Umbilical cord (tissue), 2 donors: ENCODE measurements around the gene NBEAL1. TPM values are rescaled to one million over a fixed set of nuclear protein-coding genes. Genes with fewer than 3 reads are reported as not detected.
"Not testable (repeated sequence)": the region's sequence is repeated elsewhere in the genome, so short reads cannot be mapped to it uniquely, and the experiment has no call there.

ENCODE experiments used
- DNase-seq: peaks from one replicate; pipeline ENCODE4 v3.0.0-alpha.2; 2015; ENCODE audit warnings: low spot score
- total RNA-seq: library from RNA; depleted of rRNA; stranded (reverse); fragments of >200 nt; gene quantifications from one replicate; pipeline ENCODE4 v1.2.3, GENCODE V29; 2014; ENCODE audit warnings: low replicate concordance; ENCODE audit not compliant: insufficient read depth

Gene NBEAL1
- total RNA-seq, 1 donor from 2014 or later, result 78.0 TPM

DNA sequence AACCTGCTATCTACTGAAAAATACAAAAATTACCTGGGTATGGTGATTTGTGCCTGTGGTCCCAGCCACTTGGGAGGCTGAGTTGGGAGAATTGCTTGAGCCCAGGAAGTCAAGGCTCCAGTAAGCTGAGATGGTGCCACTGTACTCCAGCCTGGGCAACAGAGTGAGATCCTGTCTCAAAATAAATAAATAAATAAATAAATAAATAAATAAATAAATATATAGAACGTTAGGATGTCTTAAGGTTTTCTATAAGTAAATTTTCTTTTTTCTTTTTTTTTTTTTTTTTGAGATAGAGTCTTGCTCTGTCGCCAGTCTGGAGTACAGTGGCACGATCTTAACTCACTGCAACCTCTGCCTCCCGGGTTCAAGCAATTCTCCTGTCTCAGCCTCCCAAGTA is 95.8 kb downstream of the NBEAL1 start:
- not testable (repeated sequence) for DNase-seq

- no peak for DNase-seq
Observed at GRCh38 chr2:203112342-203112741, 97.7 kb downstream of the NBEAL1 start.

GRCh38 chr2:203115201-203115700 is 100.6 kb downstream of the NBEAL1 start:
- not testable (repeated sequence) for DNase-seq

GRCh38 chr2:203122317-203122986 is 107.8 kb downstream of the NBEAL1 start:
- peak; percentile 40 for DNase-seq

DNA sequence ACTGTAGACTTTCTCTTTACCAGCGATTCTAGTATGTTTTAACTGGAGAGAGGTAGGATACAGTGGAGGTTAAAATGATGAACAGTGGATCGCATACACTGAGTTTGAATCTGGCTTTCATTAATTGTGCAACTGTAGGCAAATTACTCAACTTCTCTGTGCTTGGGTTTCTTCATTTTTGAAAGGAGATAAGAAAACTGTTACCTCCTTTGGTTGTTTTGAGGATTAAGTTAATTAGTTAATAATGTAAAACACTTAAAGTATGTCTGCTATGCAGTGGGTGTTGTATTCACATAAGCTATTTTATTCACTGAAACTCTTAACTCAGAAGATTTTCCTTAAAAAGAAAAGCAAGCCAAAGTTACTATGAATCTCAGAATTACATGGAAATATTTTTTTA is 112.3 kb downstream of the NBEAL1 start:
- no peak for DNase-seq

DNA sequence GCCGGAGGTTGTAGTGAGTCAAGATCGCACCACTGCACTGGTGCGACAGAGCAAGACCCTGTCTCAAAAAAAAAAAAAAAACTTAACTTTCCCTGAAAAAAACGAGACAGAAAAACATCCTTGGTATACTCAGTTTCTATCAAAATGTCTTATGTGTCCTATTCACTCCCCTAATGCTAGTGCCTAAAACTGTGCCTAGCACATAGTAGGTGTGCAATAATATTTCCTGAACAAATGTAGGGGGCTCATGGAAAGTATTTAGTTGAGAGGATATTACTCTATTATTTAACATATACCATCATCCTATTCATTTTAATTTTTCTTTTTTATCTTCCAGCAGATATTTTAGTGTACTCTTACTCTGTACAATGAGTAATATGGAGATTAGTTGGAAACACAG is 120.4 kb downstream of the NBEAL1 start:
- no peak for DNase-seq

DNA sequence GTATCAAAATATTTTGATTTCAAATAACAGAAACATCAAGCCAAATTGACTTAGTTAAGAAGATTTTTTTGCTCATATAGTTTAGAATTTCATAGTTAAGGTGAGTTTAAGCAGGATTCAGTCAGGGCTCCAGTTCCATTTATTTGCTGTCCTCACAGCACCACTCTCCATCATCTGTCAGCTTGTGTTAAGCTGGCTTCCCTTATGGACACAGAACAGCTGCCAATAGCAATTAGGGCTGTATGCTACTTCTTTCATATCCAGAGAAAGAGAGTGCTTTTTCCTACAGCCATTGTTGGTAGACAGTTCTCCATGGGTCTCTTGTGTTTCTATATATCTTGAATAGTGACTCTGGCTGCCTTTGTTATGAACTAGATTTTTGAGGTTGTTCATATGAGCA is 128.7 kb downstream of the NBEAL1 start:
- no peak for DNase-seq

GRCh38 chr2:203149194-203149593 is 134.5 kb downstream of the NBEAL1 start:
- no peak for DNase-seq

DNA sequence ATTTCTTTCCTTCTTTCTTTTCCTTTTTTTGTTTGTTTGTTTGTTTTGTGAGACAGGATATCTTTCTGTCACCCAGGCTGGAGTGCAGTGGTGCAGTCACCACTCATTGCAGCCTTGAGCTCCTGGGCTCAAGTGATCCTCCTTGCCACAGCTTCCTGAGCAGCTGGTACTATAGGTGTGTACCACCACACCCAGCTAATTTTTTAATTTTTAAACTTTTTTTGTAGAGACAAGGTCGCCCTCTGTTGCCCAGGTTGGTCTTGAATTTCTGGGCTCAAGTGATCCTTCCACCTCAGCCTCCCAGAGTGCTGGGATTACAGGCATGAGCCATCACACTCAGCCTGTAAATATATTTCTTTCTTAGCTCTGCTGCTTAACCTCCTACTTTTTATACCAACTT is 140.7 kb downstream of the NBEAL1 start:
- DNase-seq, result no peak

DNA sequence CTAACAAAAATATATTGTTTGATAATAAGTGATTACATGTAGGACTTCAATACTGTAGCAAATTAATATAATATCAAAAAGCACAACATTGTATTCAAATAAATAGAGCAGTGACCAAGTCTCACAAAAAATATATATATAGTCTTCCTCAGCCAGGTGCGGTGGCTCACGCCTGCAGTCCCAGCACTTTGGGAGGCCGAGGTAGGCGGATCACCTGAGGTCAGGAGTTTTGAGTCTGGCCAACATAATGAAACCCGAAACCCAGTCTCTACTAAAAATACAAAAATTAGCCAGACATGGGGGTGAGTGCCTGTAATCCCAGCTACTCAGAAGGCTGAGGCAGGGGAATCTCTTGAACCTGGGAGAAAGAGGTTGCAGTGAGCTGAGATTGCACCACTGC is 148.0 kb downstream of the NBEAL1 start:
- not testable (repeated sequence) for DNase-seq

DNA sequence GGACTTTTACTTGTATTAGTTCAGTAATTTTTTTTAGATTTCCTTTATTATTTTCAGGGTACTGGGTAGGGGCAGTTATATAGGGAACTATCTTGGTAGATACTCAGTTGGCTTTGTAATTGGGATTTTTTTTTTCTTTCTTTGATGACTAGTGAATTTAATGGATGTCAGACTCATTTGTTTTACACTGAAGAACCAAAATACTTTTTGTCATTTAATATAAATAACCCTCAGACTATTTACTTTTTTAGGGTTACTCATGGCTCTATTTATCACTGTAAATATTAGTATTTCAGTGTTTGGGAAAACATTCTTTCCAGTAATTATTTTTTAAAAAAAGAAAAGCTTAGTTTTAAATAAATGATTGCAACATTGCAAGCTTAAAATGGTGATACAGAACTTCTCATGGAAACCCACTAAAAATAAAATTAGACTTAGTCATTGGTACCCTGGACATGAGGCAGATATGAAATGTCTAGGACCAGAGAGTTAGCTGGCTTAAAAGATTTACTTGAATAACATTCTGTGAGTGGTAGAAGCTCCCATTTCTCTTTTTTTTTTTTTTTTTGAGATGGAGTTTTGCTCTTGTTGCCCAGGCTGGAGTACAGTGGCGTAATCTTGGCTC is 149.7 kb downstream of the NBEAL1 start:
- DNase-seq, result peak; percentile 46

DNA sequence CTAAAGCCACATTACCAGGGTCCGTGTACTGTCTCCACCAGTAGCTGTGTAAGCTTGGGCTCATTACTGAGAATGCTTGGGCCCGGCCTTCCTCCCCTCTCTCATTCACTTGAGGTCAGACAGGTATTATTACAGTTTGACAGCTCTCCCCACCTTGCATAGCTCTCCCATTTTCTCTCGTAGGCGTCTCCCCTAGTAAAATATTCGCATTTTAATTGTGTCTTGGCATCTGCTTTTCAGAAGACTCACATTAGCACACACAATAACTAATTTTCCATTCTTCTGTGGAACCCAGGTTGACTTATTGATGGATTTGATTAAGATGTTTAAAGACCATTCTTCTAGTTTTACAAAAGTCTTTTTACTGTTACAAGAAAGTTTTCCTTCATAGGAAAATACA is 153.1 kb downstream of the NBEAL1 start:
- DNase-seq, result no peak

- no peak for DNase-seq
Observed at GRCh38 chr2:203170502-203170901, 155.8 kb downstream of the NBEAL1 start.

DNA sequence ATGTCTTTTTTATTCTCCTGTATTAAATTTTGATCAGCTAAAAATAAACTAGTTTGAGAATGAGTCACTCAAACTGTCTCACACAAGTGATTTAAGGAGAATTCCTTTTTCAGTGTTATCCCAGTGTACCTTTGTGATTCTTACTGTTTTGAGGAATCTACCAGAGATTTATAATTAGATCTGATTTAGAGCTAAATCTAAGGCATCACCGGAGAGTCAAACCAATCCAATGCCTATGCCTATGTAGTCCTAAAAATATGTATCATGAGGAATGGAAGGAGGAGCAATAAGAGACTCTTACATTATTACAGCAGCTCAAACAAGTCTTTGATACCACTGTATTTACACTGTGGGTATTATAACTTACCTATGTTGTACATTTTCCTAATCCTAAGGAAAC is 160.7 kb downstream of the NBEAL1 start:
- DNase-seq, result no peak

DNA sequence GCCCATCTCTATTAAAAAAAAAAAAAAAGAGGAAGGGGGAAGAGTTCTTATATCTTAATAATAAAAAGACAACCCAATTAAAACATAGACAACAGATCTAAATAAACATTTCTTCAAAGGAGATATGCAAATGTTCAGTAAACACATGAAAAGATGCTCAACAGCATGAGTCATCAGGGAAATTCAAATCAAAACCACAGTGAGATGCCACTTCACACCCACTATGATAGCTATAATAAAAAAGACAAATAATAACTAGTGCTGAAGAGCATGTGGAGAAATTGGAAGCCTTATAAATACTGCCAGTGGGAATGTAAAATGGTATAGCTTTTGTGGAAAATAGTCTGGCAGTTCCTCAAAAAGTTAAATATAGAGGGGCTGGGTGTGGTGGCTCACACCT is 162.7 kb downstream of the NBEAL1 start:
- DNase-seq, result no peak

DNA sequence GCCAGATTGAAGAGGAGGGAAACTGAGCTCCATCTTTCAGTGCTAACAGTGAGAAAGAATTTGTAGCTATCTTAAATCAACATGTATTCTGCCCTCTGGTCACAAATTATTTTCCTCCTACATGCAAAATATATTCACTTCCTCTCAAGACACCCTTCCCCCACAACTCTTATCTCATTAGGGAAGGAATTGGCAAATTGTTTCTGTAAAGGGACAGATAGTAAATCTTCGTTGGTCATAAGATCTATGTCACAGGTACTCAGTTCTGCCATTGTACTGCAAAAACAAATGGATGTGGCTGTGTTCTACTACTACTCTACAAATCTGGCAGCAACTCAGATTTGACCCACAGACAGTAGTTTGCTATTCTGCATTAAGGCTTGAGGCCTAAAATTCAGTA is 171.2 kb downstream of the NBEAL1 start:
- no peak for DNase-seq

DNA sequence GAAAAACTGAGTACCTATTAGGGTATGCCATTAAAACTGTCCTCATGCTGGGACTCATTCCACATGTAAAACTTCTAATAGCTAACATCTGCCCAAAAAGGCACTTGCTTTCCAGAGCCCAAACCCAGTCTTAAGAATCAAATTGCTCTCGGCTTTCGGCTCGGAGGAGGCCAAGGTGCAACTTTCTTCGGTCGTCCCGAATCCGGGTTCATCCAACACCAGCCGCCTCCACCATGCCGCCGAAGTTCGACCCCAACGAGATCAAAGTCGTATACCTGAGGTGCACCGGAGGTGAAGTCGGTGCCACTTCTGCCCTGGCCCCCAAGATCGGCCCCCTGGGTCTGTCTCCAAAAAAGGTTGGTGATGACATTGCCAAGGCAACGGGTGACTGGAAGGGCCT is 175.9 kb downstream of the NBEAL1 start:
- DNase-seq, result not testable (repeated sequence)

DNA sequence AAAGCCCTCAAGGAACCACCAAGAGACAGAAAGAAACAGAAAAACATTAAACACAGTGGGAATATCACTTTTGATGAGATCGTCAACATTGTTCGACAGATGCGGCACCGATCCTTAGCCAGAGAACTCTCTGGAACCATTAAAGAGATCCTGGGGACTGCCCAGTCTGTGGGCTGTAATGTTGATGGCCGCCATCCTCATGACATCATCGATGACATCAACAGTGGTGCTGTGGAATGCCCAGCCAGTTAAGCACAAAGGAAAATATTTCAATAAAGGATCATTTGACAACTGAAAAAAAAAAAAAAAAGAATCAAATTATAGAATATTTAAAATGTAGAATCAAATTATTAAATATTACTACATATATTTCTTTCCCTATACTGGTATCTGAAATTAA is 176.4 kb downstream of the NBEAL1 start:
- DNase-seq, result not testable (repeated sequence)

DNA sequence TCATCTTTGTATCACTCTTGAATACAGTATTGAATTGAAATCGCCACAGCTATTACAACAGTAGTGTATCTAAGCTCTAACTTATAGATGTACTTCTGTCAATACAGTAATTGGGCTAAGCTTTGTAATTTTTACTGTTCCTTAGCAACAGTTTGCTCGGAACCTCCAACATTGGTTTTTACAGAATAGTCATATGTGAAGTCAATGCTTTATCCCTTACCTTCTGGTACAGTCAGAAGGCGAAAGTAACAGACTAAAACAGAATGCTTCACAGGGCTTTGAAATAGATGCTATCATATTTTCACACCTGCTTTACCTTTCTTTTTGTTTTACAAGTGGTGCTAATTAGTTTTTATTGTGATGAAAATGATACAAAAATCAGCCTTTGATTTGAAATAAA is 177.3 kb downstream of the NBEAL1 start:
- no peak for DNase-seq

DNA sequence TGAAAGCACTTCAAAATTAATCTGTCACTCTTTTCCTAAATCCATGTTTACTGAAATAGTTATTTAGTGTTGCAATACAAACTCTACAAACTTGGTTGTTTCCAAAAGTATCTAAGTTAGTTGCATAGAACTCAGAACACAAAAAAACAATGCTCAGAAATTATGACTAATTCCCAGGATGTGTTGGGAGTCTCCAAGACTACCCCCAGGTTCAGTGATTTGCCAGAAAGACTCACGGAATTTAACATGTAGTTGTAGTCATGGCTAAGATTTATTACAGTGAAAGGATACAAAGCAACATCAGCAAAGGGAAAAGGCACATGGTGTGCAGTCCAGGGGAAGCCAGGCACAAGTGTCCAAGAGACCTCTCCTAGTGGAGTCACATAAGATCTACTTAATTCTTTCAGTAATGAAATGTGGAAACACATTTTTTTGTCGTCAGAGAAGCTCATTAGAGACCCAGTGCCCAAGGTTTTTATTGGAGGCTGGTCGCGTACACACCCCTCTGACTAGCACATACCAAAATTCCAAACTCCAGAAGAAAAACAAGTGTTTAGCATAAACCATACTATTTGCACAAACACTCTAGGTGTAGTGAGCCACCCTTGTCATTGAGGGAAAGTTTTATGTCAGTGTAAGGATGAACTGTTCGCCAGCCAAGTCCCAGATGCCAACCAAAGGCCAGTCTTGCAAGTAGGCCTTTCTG is 180.8 kb downstream of the NBEAL1 start:
- DNase-seq, result no peak

GRCh38 chr2:203200866-203201265 is 186.2 kb downstream of the NBEAL1 start:
- no peak for DNase-seq

GRCh38 chr2:203201426-203201825 is 186.8 kb downstream of the NBEAL1 start:
- peak; percentile 25 for DNase-seq

DNA sequence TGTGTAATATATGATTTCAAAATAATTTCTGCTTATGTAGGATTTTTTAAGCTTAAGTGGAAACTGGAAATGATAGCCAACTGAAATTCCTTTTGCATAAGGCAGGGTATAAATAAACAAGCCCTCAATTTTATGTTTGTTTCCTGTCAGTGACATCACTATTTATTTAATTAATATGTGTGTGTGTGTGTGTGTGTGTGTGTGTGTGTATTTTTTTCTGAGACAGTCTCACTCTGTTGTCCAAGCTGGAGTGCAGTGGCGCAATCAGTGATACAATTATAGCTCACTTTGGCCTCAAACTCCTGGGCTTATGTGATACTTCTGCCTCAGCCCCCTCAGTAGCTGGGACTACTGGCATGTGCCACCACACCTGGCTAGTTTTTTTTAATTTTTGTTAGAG is 194.9 kb downstream of the NBEAL1 start:
- no peak for DNase-seq
